Astrocyte (in vitro differentiated cells and primary cell): Measurements from ENCODE around the gene AIRE.

Experiments
- CTCF ChIP-seq: IDR thresholded peaks from 2 replicates; pipeline ENCODE4 v1.5.1; 2011; ENCODE audit warnings: low read depth, mild to moderate bottlenecking, inconsistent platforms, low read length, moderate library complexity; ENCODE audit not compliant: insufficient read depth
- EZH2 ChIP-seq: IDR thresholded peaks from 2 replicates; pipeline ENCODE4 v1.6.1; 2012; ENCODE audit warnings: mild to moderate bottlenecking, low read length, inconsistent platforms; ENCODE audit not compliant: insufficient read depth

- TF ChIP-seq EZH2 (no peak), CTCF (no peak)
These were observed 30.1 kb downstream of the AIRE start for GRCh38 chr21:44315691-44316203.
